AG10803 (cell line): ENCODE measurements around the gene PROM2.

Source experiments
- DNase-seq: peaks from one replicate; pipeline ENCODE4 v3.0.0; 2010; ENCODE audit warnings: low read depth
- H3K4me3 ChIP-seq: 2 replicates; pipeline ENCODE4 v1.5.1; 2011; ENCODE audit warnings: mild to moderate bottlenecking, low read length, control low read depth
- TF ChIP-seq, protein P1 (sequence below): conservative IDR thresholded peaks from 2 replicates; pipeline ENCODE4 v1.5.1; 2011; ENCODE audit warnings: mild to moderate bottlenecking, low read length, control low read depth, inconsistent platforms

PROM2 gene

DNA sequence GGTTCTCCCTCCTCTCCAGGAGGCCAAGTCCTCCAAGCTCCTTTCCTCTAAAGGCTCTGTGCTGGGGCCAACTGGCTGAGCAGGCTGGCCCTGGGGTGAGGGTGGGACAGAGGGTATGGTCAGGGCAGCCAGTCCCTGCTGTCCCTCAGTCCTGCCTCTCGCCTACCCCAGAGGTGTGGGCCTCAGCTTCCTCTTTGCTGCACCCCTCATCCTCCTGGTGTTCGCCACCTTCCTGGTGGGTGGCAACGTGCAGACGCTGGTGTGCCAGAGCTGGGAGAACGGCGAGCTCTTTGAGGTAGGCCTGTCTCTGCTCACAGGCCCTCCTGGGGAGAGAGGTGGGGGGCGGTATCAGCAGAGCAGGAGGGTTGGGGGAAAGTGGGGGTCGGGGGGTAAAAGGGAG lies 6.8 kb downstream of the PROM2 start:
- TF ChIP-seq, protein P1, sequence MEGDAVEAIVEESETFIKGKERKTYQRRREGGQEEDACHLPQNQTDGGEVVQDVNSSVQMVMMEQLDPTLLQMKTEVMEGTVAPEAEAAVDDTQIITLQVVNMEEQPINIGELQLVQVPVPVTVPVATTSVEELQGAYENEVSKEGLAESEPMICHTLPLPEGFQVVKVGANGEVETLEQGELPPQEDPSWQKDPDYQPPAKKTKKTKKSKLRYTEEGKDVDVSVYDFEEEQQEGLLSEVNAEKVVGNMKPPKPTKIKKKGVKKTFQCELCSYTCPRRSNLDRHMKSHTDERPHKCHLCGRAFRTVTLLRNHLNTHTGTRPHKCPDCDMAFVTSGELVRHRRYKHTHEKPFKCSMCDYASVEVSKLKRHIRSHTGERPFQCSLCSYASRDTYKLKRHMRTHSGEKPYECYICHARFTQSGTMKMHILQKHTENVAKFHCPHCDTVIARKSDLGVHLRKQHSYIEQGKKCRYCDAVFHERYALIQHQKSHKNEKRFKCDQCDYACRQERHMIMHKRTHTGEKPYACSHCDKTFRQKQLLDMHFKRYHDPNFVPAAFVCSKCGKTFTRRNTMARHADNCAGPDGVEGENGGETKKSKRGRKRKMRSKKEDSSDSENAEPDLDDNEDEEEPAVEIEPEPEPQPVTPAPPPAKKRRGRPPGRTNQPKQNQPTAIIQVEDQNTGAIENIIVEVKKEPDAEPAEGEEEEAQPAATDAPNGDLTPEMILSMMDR, result no peak
- DNase-seq, result no peak
- no peak overlapping the region for H3K4me3 ChIP-seq

DNA sequence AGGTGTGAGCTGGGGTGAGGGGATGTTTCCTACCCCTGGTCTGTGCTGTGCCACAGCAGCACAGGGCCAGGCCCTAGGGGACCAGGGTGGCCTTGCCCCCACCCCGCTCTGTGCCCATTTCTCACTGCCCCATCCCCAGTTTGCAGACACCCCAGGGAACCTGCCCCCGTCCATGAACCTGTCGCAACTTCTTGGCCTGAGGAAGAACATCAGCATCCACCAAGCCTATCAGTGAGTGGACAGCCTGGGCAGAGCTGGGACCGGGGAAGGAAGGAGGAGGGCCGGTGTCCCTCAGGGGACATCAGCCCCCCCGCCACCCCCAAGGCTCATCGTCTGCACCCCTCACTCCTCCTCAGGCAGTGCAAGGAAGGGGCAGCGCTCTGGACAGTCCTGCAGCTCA lies 7.5 kb downstream of the PROM2 start:
- no peak overlapping the region for H3K4me3 ChIP-seq
- no peak for DNase-seq
- TF ChIP-seq, protein P1, result no peak

DNA sequence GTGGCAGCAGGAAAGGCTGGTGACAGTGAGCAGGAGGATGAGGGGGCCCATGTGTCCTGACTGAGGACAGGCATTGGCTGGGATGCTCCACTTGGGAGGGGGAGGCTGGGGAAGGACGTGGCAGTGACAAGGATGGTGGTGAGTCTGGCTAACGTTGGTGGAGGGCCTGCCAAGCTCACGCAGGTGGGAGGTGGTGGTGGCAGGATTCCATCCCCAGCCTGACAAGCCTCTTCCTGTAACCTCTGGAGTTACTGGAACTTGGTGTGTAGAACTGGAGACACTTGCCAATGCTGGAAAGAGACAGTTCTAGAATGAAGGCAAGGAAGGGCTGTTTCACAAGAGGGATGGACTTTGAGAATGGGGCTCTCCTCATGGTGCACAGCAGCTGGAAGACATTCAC lies 8.2 kb downstream of the PROM2 start:
- no peak for DNase-seq
- H3K4me3 ChIP-seq, result no peak overlapping the region
- TF ChIP-seq, protein P1, result no peak

DNA sequence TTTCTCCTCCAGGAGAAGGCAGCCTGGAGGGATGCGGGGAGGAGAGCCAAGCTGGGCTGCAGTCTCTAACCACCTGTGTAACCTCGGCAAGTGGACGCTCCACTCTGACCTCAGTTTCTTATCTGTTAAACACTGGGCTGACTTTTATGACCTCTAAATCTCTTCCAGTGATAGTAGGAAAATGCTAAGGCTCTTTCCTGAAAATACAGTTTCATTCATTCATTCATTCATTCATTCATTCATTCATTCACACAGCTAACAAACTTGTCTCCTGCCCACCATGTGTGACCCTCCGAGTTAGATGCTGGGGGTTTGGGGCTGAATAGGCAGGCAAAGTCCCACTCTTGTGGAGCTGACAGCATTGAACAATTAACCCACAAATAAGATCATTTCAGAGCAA lies 9.3 kb downstream of the PROM2 start:
- DNase-seq, result no peak
- TF ChIP-seq, protein P1, result no peak
- no peak overlapping the region for H3K4me3 ChIP-seq

DNA sequence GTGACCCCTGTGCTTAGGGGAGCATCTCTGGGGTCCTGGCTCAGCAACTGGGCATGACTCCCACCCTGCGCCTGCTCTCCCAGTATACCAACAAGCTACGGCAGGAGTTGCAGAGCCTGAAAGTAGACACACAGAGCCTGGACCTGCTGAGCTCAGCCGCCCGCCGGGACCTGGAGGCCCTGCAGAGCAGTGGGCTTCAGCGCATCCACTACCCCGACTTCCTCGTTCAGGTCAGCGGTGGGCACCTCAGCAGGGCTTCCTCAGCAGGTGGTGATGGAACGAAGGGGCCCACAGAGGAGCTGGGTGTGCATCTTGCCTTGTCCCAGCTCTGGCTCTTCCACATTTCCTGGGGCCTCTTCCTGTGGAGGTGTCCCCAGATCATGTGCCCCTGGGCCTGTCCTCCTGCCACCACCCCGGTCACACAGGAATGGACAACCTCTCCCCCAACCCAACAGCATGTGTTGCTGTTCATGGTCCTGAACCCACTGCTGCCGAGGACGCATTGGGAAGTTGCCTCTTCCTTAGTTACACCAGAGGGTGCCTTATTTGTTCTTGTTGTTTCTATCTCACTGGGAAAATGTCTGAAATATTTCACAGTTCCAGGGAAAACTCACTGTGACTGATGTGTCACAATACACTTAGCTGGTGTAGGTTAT lies 10.8 kb downstream of the PROM2 start:
- no peak for DNase-seq
- TF ChIP-seq, protein P1, result no peak
- no peak overlapping the region for H3K4me3 ChIP-seq

DNA sequence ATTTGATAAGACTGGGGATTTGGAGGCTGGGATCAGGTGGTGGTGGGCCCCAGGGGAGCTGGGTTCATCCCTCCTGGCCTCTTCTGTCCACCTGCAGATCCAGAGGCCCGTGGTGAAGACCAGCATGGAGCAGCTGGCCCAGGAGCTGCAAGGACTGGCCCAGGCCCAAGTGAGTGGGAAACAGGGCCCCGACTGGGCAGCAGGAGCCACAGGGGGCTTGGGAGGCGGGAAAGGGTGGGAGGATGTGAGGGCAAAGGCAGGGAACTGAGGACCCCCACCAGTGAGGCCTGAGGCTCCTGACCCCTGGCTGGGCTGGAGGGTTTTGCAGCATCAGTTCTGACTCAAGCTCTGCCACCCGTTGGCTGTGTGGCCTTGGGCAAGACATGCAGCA lies 11.3 kb downstream of the PROM2 start:
- no peak overlapping the region for H3K4me3 ChIP-seq
- no peak for DNase-seq
- TF ChIP-seq, protein P1, result no peak

DNA sequence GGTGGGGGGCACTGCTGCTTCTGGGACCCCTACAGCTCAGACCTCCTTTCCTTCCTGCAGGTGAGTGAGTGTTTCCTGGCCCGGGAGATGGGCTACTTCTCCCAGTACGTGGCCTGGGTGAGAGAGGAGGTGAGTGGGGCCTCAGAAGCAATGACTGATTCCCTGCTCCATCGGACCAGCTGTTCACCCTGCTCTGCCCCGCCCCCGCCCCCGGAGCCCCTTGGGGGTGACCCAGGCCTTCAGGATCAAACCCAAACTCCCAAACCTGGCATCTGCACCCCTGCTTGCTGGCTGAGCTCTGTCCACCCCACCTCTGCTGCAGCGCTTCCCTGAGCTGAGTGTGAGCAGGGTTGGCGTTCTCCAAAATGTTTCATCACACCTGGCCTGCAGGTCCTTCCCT lies 13.1 kb downstream of the PROM2 start:
- TF ChIP-seq, protein P1, result no peak
- no peak overlapping the region for H3K4me3 ChIP-seq
- no peak for DNase-seq
